B cell (primary cell): Measurements from ENCODE around the gene ABCC5. TPM values are rescaled to one million over a fixed set of nuclear protein-coding genes. Genes with fewer than 3 reads are reported as not detected.

Experiments
- ATAC-seq: fragments of 200-7000 bp; cut with Tn5 transposase; one replicate; pipeline ENCODE4 v1.10.0; 2021; ENCODE audit warnings: low read depth, mild to moderate bottlenecking, moderate number of reproducible peaks, moderate library complexity
- CTCF ChIA-PET: fragments of 350-600 bp; sonication (Branson Sonifier 250); formaldehyde crosslinking; loops from one replicate; lab custom pipeline; 2021; ENCODE audit warnings: antibody characterized with exemption, inconsistent platforms; lab: Charles Lee
- POLR2A ChIA-PET: fragments of 350-600 bp; sonication (Branson Sonifier 250); formaldehyde crosslinking; loops from one replicate; lab custom pipeline; 2021; ENCODE audit warnings: antibody characterized with exemption; lab: Charles Lee
- DNase-seq: peaks from one replicate; pipeline ENCODE4 v3.0.0; 2013
- H2AFZ ChIP-seq: 2 replicates; pipeline ENCODE4 v1.6.1; 2012; ENCODE audit warnings: mild to moderate bottlenecking, low read depth, low read length; ENCODE audit not compliant: insufficient read depth, poor library complexity, severe bottlenecking
- H3K27ac ChIP-seq, 2 donors: 1 replicate in 1 of 2; 2 replicates in 1 of 2; pipeline ENCODE4 v1.5.1; 2012 to 2013; ENCODE audit warnings: low read length in 2 of 2, mild to moderate bottlenecking in 2 of 2, moderate library complexity in 1 of 2
- H3K27me3 ChIP-seq, 4 experiments: fragments of 200-600 bp in 1 of 4; sonication (generic) in 1 of 4; replicated peaks in 1 of 4; 1 replicate in 2 of 4; 2 replicates in 2 of 4; pipeline versions ENCODE4 v1.6.1 to v1.7.0; 2013 to 2016; ENCODE audit warnings: low read length in 3 of 4, mild to moderate bottlenecking in 2 of 4, mixed read lengths in 1 of 4, moderate library complexity in 1 of 4; ENCODE audit not compliant: insufficient read depth in 4 of 4, control insufficient read depth in 3 of 4; ENCODE audit errors: control extremely low read depth in 1 of 4
- H3K36me3 ChIP-seq, 2 experiments: replicated peaks in 1 of 2; 1 replicate in 1 of 2; 2 replicates in 1 of 2; pipeline versions ENCODE4 v1.6.1 to v1.7.1; 2013; ENCODE audit warnings: low read length in 1 of 2; ENCODE audit not compliant: insufficient read depth in 2 of 2, control insufficient read depth in 1 of 2; ENCODE audit errors: control extremely low read depth in 1 of 2, extremely low read depth in 1 of 2
- H3K4me1 ChIP-seq, 2 donors: fragments of 200-600 bp in 1 of 2; sonication (generic) in 1 of 2; 1 replicate in 1 of 2; 2 replicates in 1 of 2; pipeline versions ENCODE4 v1.5.1 to v1.6.1; 2013 to 2017; ENCODE audit warnings: low read length in 2 of 2; ENCODE audit not compliant: control insufficient read depth in 2 of 2, insufficient read depth in 2 of 2
- H3K4me2 ChIP-seq: replicated peaks from 2 replicates; pipeline ENCODE3; 2012; ENCODE audit warnings: mild to moderate bottlenecking, low read depth, low read length; ENCODE audit not compliant: poor library complexity, severe bottlenecking
- H3K4me3 ChIP-seq, 5 experiments: fragments of 200-600 bp in 1 of 5; sonication (generic) in 1 of 5; 1 replicate in 3 of 5; 2 replicates in 2 of 5; pipeline versions ENCODE4 v1.5.1 to v1.7.0; 2011 to 2016; ENCODE audit warnings: low read length in 4 of 5, mild to moderate bottlenecking in 4 of 5, low read depth in 2 of 5, control low read depth in 1 of 5, moderate library complexity in 1 of 5; ENCODE audit not compliant: insufficient read depth in 1 of 5; ENCODE audit errors: control extremely low read depth in 1 of 5, extremely low read depth in 1 of 5
- H3K79me2 ChIP-seq: fragments of 200-600 bp; sonication (generic); one replicate; pipeline ENCODE4 v1.6.0; 2016; ENCODE audit warnings: low read length; ENCODE audit not compliant: control insufficient read depth, insufficient read depth
- H3K9ac ChIP-seq: fragments of 200-600 bp; sonication (generic); 2 replicates; pipeline ENCODE4 v1.6.1; 2017; ENCODE audit warnings: mild to moderate bottlenecking, low read length, moderate library complexity
- H3K9me3 ChIP-seq, 3 donors: one replicate each; pipeline versions ENCODE4 v1.6.1 to v1.7.1; 2013; ENCODE audit warnings: low read length in 2 of 3; ENCODE audit not compliant: control insufficient read depth in 2 of 3, insufficient read depth in 1 of 3; ENCODE audit errors: control extremely low read depth in 1 of 3
- H4K20me1 ChIP-seq: 2 replicates; pipeline ENCODE4 v1.6.0; 2012; ENCODE audit warnings: mild to moderate bottlenecking, low read length; ENCODE audit not compliant: insufficient read depth, control insufficient read depth, poor library complexity, severe bottlenecking
- H3K27ac Mint-ChIP-seq: one replicate; pipeline ENCODE4 v1.8.0; 2021; ENCODE audit warnings: mixed read lengths
- H3K27me3 Mint-ChIP-seq: one replicate; pipeline ENCODE4 v1.8.0; 2021; ENCODE audit warnings: mixed read lengths
- H3K4me1 Mint-ChIP-seq: one replicate; pipeline ENCODE4 v1.8.0; 2021; ENCODE audit warnings: mixed read lengths
- H3K4me3 Mint-ChIP-seq: one replicate; pipeline ENCODE4 v1.8.0; 2021; ENCODE audit warnings: mixed read lengths
- H3K9me3 Mint-ChIP-seq: one replicate; pipeline ENCODE4 v1.8.0; 2022; ENCODE audit warnings: mixed read lengths; ENCODE audit not compliant: insufficient read depth
- EZH2 ChIP-seq: IDR thresholded peaks from 2 replicates; pipeline ENCODE4 v1.6.1; 2012; ENCODE audit warnings: borderline replicate concordance, low read depth, mild to moderate bottlenecking, moderate library complexity, low read length; ENCODE audit not compliant: insufficient read depth, poor library complexity, severe bottlenecking
- WGBS: methylation state at CpG from one replicate; pipeline ENCODE4 v1.1.5; 2013; ENCODE audit warnings: missing lambda C conversion rate; ENCODE audit not compliant: insufficient coverage; 5-methylcytosine and 5-hydroxymethylcytosine counted together
- intact Hi-C: fragments of 100-400 bp; cut with micrococcal nuclease; formaldehyde crosslinking; loops from one replicate; pipeline ENCODE4 v1.10.0; 2022
- polyA plus RNA-seq: library from polyadenylated mRNA; depleted of rRNA; stranded (reverse); fragments of >200 nt; gene quantifications from 2 replicates; pipeline ENCODE4 v1.2.3, GENCODE V29; 2012
- small RNA-seq: library from RNA; depleted of rRNA; stranded (forward); fragments of <200 nt; gene quantifications from one replicate; pipeline ENCODE3, GENCODE V24; 2012; ENCODE audit warnings: low replicate concordance, low read depth; ENCODE audit not compliant: insufficient read length
- total RNA-seq, 2 donors: library from RNA; stranded (reverse); fragments of 120-200 nt in 1 of 2; gene quantifications; 1 replicate in 1 of 2; 2 replicates in 1 of 2; pipeline versions ENCODE4 v1.2.3 to v1.2.4, GENCODE V29; 2013 to 2022
- TF ChIP-seq, protein P1 (sequence below): fragments of 200-600 bp; IDR thresholded peaks from one replicate; pipeline ENCODE4 v1.8.0; 2022; ENCODE audit warnings: antibody characterized with exemption, mild to moderate bottlenecking

The ABCC5 gene
- total and polyA plus RNA-seq, 2 donors (not counting 1 experiment from before 2014, with no cell fraction given), result 13.4 to 29.5 TPM

DNA sequence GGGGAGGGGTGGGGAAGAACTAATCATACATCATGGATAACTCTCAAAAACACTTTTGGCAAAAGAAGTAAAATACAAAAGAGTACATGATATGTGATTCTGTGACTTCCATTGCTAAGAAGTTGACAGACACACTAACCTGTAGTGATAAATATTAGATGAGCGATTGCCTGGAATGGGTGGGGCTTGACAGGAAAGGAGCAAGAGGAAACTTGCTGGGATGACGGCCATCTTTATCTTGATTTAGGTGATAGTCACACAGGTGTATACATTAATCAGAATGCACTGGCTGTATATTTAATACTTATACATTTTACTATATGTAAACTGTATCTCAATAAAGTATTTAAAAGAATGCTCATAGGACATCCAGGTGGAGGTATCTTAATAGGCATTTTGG, 146.1 kb downstream of the ABCC5 start:
- H3K27me3 ChIP-seq, result no peaks in the 10 kb centered on the region
- H3K36me3 ChIP-seq, result peaks cover 0 to 12% of the 10 kb centered on the region in 2 experiments
- peaks cover 25% of the 10 kb centered on the region for H3K4me1 Mint-ChIP-seq
- DNase-seq (no peak), ATAC-seq (no peak)
- no CpG with 5 or more reads among the region's 2 CpGs for WGBS
- H2AFZ ChIP-seq, result no peak overlapping the region
- H3K4me3 ChIP-seq, result no peak overlapping the region
- H3K4me3 Mint-ChIP-seq, result no peak overlapping the region
- no peaks in the 10 kb centered on the region for H3K9me3 ChIP-seq
- intact Hi-C loops, result no loop called here
- TF ChIP-seq, protein P1, sequence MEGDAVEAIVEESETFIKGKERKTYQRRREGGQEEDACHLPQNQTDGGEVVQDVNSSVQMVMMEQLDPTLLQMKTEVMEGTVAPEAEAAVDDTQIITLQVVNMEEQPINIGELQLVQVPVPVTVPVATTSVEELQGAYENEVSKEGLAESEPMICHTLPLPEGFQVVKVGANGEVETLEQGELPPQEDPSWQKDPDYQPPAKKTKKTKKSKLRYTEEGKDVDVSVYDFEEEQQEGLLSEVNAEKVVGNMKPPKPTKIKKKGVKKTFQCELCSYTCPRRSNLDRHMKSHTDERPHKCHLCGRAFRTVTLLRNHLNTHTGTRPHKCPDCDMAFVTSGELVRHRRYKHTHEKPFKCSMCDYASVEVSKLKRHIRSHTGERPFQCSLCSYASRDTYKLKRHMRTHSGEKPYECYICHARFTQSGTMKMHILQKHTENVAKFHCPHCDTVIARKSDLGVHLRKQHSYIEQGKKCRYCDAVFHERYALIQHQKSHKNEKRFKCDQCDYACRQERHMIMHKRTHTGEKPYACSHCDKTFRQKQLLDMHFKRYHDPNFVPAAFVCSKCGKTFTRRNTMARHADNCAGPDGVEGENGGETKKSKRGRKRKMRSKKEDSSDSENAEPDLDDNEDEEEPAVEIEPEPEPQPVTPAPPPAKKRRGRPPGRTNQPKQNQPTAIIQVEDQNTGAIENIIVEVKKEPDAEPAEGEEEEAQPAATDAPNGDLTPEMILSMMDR, result no peak
- no peak for TF ChIP-seq EZH2
- CTCF ChIA-PET, result no interaction called here
- H3K27ac Mint-ChIP-seq, result no peak overlapping the region
- H3K79me2 ChIP-seq, result peaks cover 63% of the 10 kb centered on the region
- H4K20me1 ChIP-seq, result peaks cover 50% of the 10 kb centered on the region
- H3K27ac ChIP-seq, result no peak overlapping the region
- H3K4me2 ChIP-seq, result no peak overlapping the region
- no peaks in the 10 kb centered on the region for H3K9me3 Mint-ChIP-seq
- H3K9ac ChIP-seq, result no peak overlapping the region
- H3K4me1 ChIP-seq, result peaks cover 0 to 5% of the 10 kb centered on the region in 2 donors
- no peaks in the 10 kb centered on the region for H3K27me3 Mint-ChIP-seq
- POLR2A ChIA-PET, result no interaction called here

DNA sequence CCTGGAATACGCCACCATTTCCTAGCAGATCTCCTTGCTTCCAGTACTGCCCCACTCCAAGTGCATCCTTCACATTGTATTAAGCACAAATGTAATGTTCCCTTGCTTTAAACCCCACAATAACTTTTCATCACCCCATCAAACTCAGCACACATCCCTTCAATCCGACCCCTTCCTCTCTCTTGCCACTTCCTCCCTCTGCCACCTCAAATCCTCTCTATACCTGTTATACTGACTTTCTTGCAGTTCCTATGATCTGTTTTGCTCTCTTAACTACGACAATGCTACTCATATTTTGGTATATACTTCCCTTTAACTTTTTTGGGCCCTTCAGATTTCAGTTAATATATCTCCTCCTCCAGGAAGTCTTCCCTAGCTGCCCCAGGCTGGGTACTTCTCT, 147.1 kb downstream of the ABCC5 start:
- POLR2A ChIA-PET, result no interaction called here
- no peak for TF ChIP-seq EZH2
- TF ChIP-seq, protein P1, result no peak
- peaks cover 3 to 20% of the 10 kb centered on the region in 2 experiments for H3K36me3 ChIP-seq
- H3K4me1 ChIP-seq, result peaks cover 0 to 5% of the 10 kb centered on the region in 2 donors
- no peak overlapping the region for H3K27ac Mint-ChIP-seq
- WGBS, result 71% methylated on average over 3 of the region's 3 CpGs
- CTCF ChIA-PET, result no interaction called here
- H3K4me3 Mint-ChIP-seq, result no peak overlapping the region
- H3K9me3 Mint-ChIP-seq, result no peaks in the 10 kb centered on the region
- H3K79me2 ChIP-seq, result peaks cover 55% of the 10 kb centered on the region
- no peaks in the 10 kb centered on the region for H3K27me3 ChIP-seq
- H3K9me3 ChIP-seq, result no peaks in the 10 kb centered on the region
- H3K4me1 Mint-ChIP-seq, result peaks cover 23% of the 10 kb centered on the region
- H3K27me3 Mint-ChIP-seq, result no peaks in the 10 kb centered on the region
- H4K20me1 ChIP-seq, result peaks cover 44% of the 10 kb centered on the region
- H3K27ac ChIP-seq, result no peak overlapping the region
- H3K9ac ChIP-seq, result no peak overlapping the region
- intact Hi-C loops, result no loop called here
- H2AFZ ChIP-seq, result no peak overlapping the region
- H3K4me3 ChIP-seq, result no peak overlapping the region
- DNase-seq (no peak), ATAC-seq (no peak)
- H3K4me2 ChIP-seq, result no peak overlapping the region

Small RNA genes lying within 50 kb of the gene (small RNA-seq; reads per million reads assigned to genes)
- gene MIR4448, result not detected

Other genes starting within 250 kb of the ABCC5 start
- gene MAP6D1, start 192.3 kb downstream of the ABCC5 start, total RNA-seq, result 1.8 and 4.2 TPM in 2 replicates
- gene MAP6D1, start 192.3 kb downstream of the ABCC5 start, polyA plus RNA-seq, result 0.43 and 0.46 TPM in 2 replicates
- 46.7 and 51.2 TPM in 2 replicates for gene PARL, start 133.0 kb downstream of the ABCC5 start, total RNA-seq
- gene PARL, start 133.0 kb downstream of the ABCC5 start, polyA plus RNA-seq, result 23.5 and 32.6 TPM in 2 replicates
- not detected in 2 replicates for gene HTR3D, start 13.9 kb upstream of the ABCC5 start, total RNA-seq
- gene HTR3D, start 13.9 kb upstream of the ABCC5 start, polyA plus RNA-seq, result not detected in 2 replicates
- gene HTR3C, start 35.2 kb upstream of the ABCC5 start, total RNA-seq, result not detected in 2 replicates
- not detected in 2 replicates for gene HTR3C, start 35.2 kb upstream of the ABCC5 start, polyA plus RNA-seq
- gene HTR3E, start 79.2 kb upstream of the ABCC5 start, total RNA-seq, result not detected in 2 replicates
- not detected in 2 replicates for gene HTR3E, start 79.2 kb upstream of the ABCC5 start, polyA plus RNA-seq
- 83.8 and 85.9 TPM in 2 replicates for gene EIF2B5, start 117.5 kb upstream of the ABCC5 start, total RNA-seq
- 73.2 and 77.1 TPM in 2 replicates for gene EIF2B5, start 117.5 kb upstream of the ABCC5 start, polyA plus RNA-seq
- gene DVL3, start 137.5 kb upstream of the ABCC5 start, total RNA-seq, result 81.3 and 92.0 TPM in 2 replicates
- gene DVL3, start 137.5 kb upstream of the ABCC5 start, polyA plus RNA-seq, result 42.7 and 49.4 TPM in 2 replicates
- gene AP2M1, start 157.0 kb upstream of the ABCC5 start, total RNA-seq, result 191 and 207 TPM in 2 replicates
- gene AP2M1, start 157.0 kb upstream of the ABCC5 start, polyA plus RNA-seq, result 132 and 171 TPM in 2 replicates
- gene ABCF3, start 168.3 kb upstream of the ABCC5 start, total RNA-seq, result 115 and 131 TPM in 2 replicates
- 74.0 and 86.5 TPM in 2 replicates for gene ABCF3, start 168.3 kb upstream of the ABCC5 start, polyA plus RNA-seq
- gene VWA5B2, start 211.7 kb upstream of the ABCC5 start, total RNA-seq, result 0.37 TPM in 1 of 2 replicates, not detected in the other
- 0.09 and 0.10 TPM in 2 replicates for gene VWA5B2, start 211.7 kb upstream of the ABCC5 start, polyA plus RNA-seq
- 32.7 and 38.6 TPM in 2 replicates for gene ALG3, start 231.1 kb upstream of the ABCC5 start, total RNA-seq
- 29.9 and 36.1 TPM in 2 replicates for gene ALG3, start 231.1 kb upstream of the ABCC5 start, polyA plus RNA-seq
- gene EEF1AKMT4, start 231.8 kb upstream of the ABCC5 start, total RNA-seq, result 1.5 and 2.0 TPM in 2 replicates
- 0.61 and 2.5 TPM in 2 replicates for gene EEF1AKMT4, start 231.8 kb upstream of the ABCC5 start, polyA plus RNA-seq
- 0.29 TPM in 1 of 2 replicates, not detected in the other for gene CAMK2N2, start 243.7 kb upstream of the ABCC5 start, total RNA-seq
- gene CAMK2N2, start 243.7 kb upstream of the ABCC5 start, polyA plus RNA-seq, result not detected in 2 replicates